Aorta (tissue), 5 donors: ENCODE measurements around the gene CAPN6. TPM values are rescaled to one million over a fixed set of nuclear protein-coding genes. Genes with fewer than 3 reads are reported as not detected.

Source experiments
- ATAC-seq: fragments of 200-7000 bp; cut with Tn5 transposase; one replicate; pipeline ENCODE4 v1.9.1; 2022; ENCODE audit warnings: moderate library complexity; ENCODE audit not compliant: low FRiP score
- DNase-seq, 2 donors: peaks; one replicate each; pipeline ENCODE4 v3.0.0-alpha.2; 2020
- H3K27ac ChIP-seq, 2 donors: one replicate each; pipeline ENCODE4 v1.5.1; 2013; ENCODE audit warnings: low read length in 2 of 2, mild to moderate bottlenecking in 2 of 2, moderate library complexity in 2 of 2, control low read depth in 1 of 2, inconsistent platforms in 1 of 2, low read depth in 1 of 2
- H3K27me3 ChIP-seq, 2 donors: one replicate each; pipeline ENCODE4 v1.6.1; 2013; ENCODE audit warnings: control low read depth in 1 of 2, low read length in 1 of 2, mild to moderate bottlenecking in 1 of 2, moderate library complexity in 1 of 2; ENCODE audit not compliant: insufficient read depth in 2 of 2, control insufficient read depth in 1 of 2
- H3K36me3 ChIP-seq, 2 donors: one replicate each; pipeline ENCODE4 v1.6.1; 2013; ENCODE audit warnings: control low read depth in 1 of 2, low read length in 1 of 2, mild to moderate bottlenecking in 1 of 2; ENCODE audit not compliant: insufficient read depth in 2 of 2, control insufficient read depth in 1 of 2
- H3K4me1 ChIP-seq, 2 donors: one replicate each; pipeline ENCODE4 v1.6.1; 2013; ENCODE audit warnings: low read length in 2 of 2, control low read depth in 1 of 2, mild to moderate bottlenecking in 1 of 2, moderate library complexity in 1 of 2; ENCODE audit not compliant: insufficient read depth in 2 of 2, control insufficient read depth in 1 of 2
- H3K4me3 ChIP-seq, 2 donors: one replicate each; pipeline ENCODE4 v1.5.1; 2013; ENCODE audit warnings: low read length in 2 of 2, control low read depth in 1 of 2, mild to moderate bottlenecking in 1 of 2
- H3K9me3 ChIP-seq: one replicate; pipeline ENCODE4 v1.6.1; 2013; ENCODE audit warnings: mild to moderate bottlenecking, low read length; ENCODE audit not compliant: control insufficient read depth
- WGBS, 2 donors: extraction: QIAGEN DNeasy Blood & Tissue Kit; methylation state at CpG; one replicate each; pipeline ENCODE4 v1.1.7; 2013; 5-methylcytosine and 5-hydroxymethylcytosine counted together
- intact Hi-C, 2 donors: fragments of 100-400 bp; cut with DNase I; formaldehyde crosslinking; loops; one replicate each; pipeline versions ENCODE4 v1.14.2 to v1.15.0; 2022
- long read RNA-seq, 2 donors: library from polyadenylated mRNA; unstranded; transcript quantifications; one replicate each; pipeline ENCODE4 v2.0.0, GENCODE V29; 2020 to 2021
- polyA plus RNA-seq, 2 donors: library from polyadenylated mRNA; stranded (reverse); fragments of 200-250 nt; gene quantifications; one replicate each; pipeline ENCODE4 v1.2.3, GENCODE V29; 2013
- total RNA-seq, 2 donors: library from RNA; stranded (reverse); fragmentation: NEBNext Ultra II Directional; extraction: Animal tissue kit (Norgen Biotek cat#: 25700); gene quantifications; one replicate each; pipeline ENCODE4 v1.2.1, GENCODE V29; 2021
- donor health status: healthy with polysubstance abuse.
- donor health status: Bipolar disorder and iron deficiency.
- donor health status: DM: no; HTN: no; CAD: no.
- donor health status: DM: no; HTN: no; CAD: no.
- donor health status: DM: yes; HTN: yes; CAD: no.

Gene CAPN6
- total RNA-seq: 1 to 10 TPM; 2.1 to 5.7 TPM
- under 1 TPM; 0.10 to 0.38 TPM for polyA plus RNA-seq
- long read RNA-seq, donor 1, partial matches to known transcripts: 0 of 1 reads
- long read RNA-seq, donor 1, other reads (novel, unspliced or antisense): 0 of 1 reads
- long read RNA-seq, donor 2, partial matches to known transcripts: 1 of 1 reads
- long read RNA-seq, donor 2, other reads (novel, unspliced or antisense): 0 of 1 reads

- Histone ChIP-seq H3K36me3 (no peaks in the 10 kb centered on the region), H3K9me3 (no peaks in the 10 kb centered on the region), H3K4me1 (no peaks in the 10 kb centered on the region), H3K27ac (no peak within 1 kb of the TSS), H3K27me3 (no peaks in the 10 kb centered on the region), H3K4me3 (no peak within 1 kb of the TSS)
- WGBS, 2 donors: 13 to 21% methylated on average over 8 of the region's 8 CpGs
- ATAC-seq (no peak), DNase-seq (peak in 1 of 2 donors; percentile 44)
- intact Hi-C loops: no loop called here
Observed at GRCh38 chrX:111270339-111270738, at the start of gene CAPN6. Gene CAPN6 (minus strand): TSS chrX:111270483. CDS start chrX:111263936, 6,547 bp downstream.

GRCh38 chrX:111319451-111319850 lies 49.2 kb upstream of the CAPN6 start:
- intact Hi-C loops: no loop called here
- no peaks in the 10 kb centered on the region for H3K4me1 ChIP-seq
- no peaks in the 10 kb centered on the region for H3K9me3 ChIP-seq
- no peaks in the 10 kb centered on the region for H3K27me3 ChIP-seq
- H3K36me3 ChIP-seq: no peaks in the 10 kb centered on the region
- 61 to 69% methylated on average over 4 of the region's 4 CpGs for WGBS, 2 donors
- ATAC-seq (no peak), DNase-seq (no peak)
- no peak overlapping the region for H3K27ac ChIP-seq
- H3K4me3 ChIP-seq: no peak overlapping the region

- Histone ChIP-seq H3K9me3 (no peaks in the 10 kb centered on the region), H3K27me3 (no peaks in the 10 kb centered on the region), H3K36me3 (no peaks in the 10 kb centered on the region), H3K27ac (no peak overlapping the region), H3K4me1 (no peaks in the 10 kb centered on the region), H3K4me3 (no peak overlapping the region)
- intact Hi-C loops: no loop called here
- ATAC-seq (no peak), DNase-seq (no peak)
Observed at GRCh38 chrX:111318901-111319300, 48.6 kb upstream of the CAPN6 start.

- no peaks in the 10 kb centered on the region for H3K36me3 ChIP-seq
- ATAC-seq: no peak
- H3K27ac ChIP-seq: no peak overlapping the region
- H3K27me3 ChIP-seq: no peaks in the 10 kb centered on the region
- H3K4me3 ChIP-seq: no peak overlapping the region
- H3K9me3 ChIP-seq: no peaks in the 10 kb centered on the region
- intact Hi-C loops: no loop called here
- DNase-seq: no peak
- WGBS, 2 donors: 74 to 96% methylated on average over 2 of the region's 2 CpGs
- no peaks in the 10 kb centered on the region for H3K4me1 ChIP-seq
Observed at GRCh38 chrX:111309083-111309482, 38.8 kb upstream of the CAPN6 start.

GRCh38 chrX:111308039-111308438 lies 37.8 kb upstream of the CAPN6 start:
- ATAC-seq (no peak), DNase-seq (no peak)
- no peak overlapping the region for H3K4me3 ChIP-seq
- H3K36me3 ChIP-seq: no peaks in the 10 kb centered on the region
- H3K27me3 ChIP-seq: no peaks in the 10 kb centered on the region
- WGBS, 2 donors: 47 to 75% methylated on average over 3 of the region's 3 CpGs
- no peak overlapping the region for H3K27ac ChIP-seq
- H3K9me3 ChIP-seq: no peaks in the 10 kb centered on the region
- intact Hi-C loops: no loop called here
- no peaks in the 10 kb centered on the region for H3K4me1 ChIP-seq

- no peak overlapping the region for H3K4me3 ChIP-seq
- H3K27ac ChIP-seq: no peak overlapping the region
- ATAC-seq: no peak
- DNase-seq: no peak
- intact Hi-C loops: no loop called here
- H3K4me1 ChIP-seq: no peaks in the 10 kb centered on the region
- H3K36me3 ChIP-seq: no peaks in the 10 kb centered on the region
- no peaks in the 10 kb centered on the region for H3K27me3 ChIP-seq
- H3K9me3 ChIP-seq: no peaks in the 10 kb centered on the region
- 45 to 61% methylated on average over 2 of the region's 2 CpGs for WGBS, 2 donors
Observed at GRCh38 chrX:111302284-111302683, 32.0 kb upstream of the CAPN6 start.

GRCh38 chrX:111288841-111289240 lies 18.6 kb upstream of the CAPN6 start:
- no peaks in the 10 kb centered on the region for H3K36me3 ChIP-seq
- no peak for DNase-seq
- no peak overlapping the region for H3K27ac ChIP-seq
- 79 to 92% methylated on average over 3 of the region's 3 CpGs for WGBS, 2 donors
- intact Hi-C loops: no loop called here
- H3K9me3 ChIP-seq: no peaks in the 10 kb centered on the region
- no peak for ATAC-seq
- H3K4me3 ChIP-seq: no peak overlapping the region
- no peaks in the 10 kb centered on the region for H3K4me1 ChIP-seq
- no peaks in the 10 kb centered on the region for H3K27me3 ChIP-seq

GRCh38 chrX:111284631-111285293 lies 14.5 kb upstream of the CAPN6 start:
- whole genome bisulfite sequencing, 2 donors: 16 to 23% methylated on average over 8 of the region's 8 CpGs
- no peak for ATAC-seq

GRCh38 chrX:111283446-111283845 lies 13.2 kb upstream of the CAPN6 start:
- H3K36me3 ChIP-seq: no peaks in the 10 kb centered on the region
- H3K4me3 ChIP-seq: no peak overlapping the region
- no peaks in the 10 kb centered on the region for H3K4me1 ChIP-seq
- no peak overlapping the region for H3K27ac ChIP-seq
- DNase-seq (no peak), ATAC-seq (no peak)
- 85 to 98% methylated on average over 2 of the region's 2 CpGs for WGBS, 2 donors
- no peaks in the 10 kb centered on the region for H3K27me3 ChIP-seq
- H3K9me3 ChIP-seq: no peaks in the 10 kb centered on the region
- intact Hi-C loops: no loop called here

More at GRCh38 chrX:111284631-111285293, 14.5 kb upstream of the CAPN6 start:
- no peak overlapping the region for H3K27ac ChIP-seq
- no peaks in the 10 kb centered on the region for H3K4me1 ChIP-seq
- intact Hi-C loops: no loop called here
- H3K9me3 ChIP-seq: no peaks in the 10 kb centered on the region
- no peak overlapping the region for H3K4me3 ChIP-seq
- no peak for DNase-seq
- H3K36me3 ChIP-seq: no peaks in the 10 kb centered on the region
- no peaks in the 10 kb centered on the region for H3K27me3 ChIP-seq
